Urinary bladder (tissue), 4 donors: ENCODE results near the gene ARHGEF16. TPM values are rescaled to one million over a fixed set of nuclear protein-coding genes. Genes with fewer than 3 reads are reported as not detected.

ENCODE experiments used
- DNase-seq: peaks from one replicate; pipeline ENCODE4 v3.0.0-alpha.2; 2015; ENCODE audit errors: extremely low spot score
- H3K27ac ChIP-seq: one replicate; pipeline ENCODE4 v1.5.1; 2013; ENCODE audit warnings: low read depth, mild to moderate bottlenecking, moderate library complexity
- H3K36me3 ChIP-seq: one replicate; pipeline ENCODE4 v1.6.1; 2013; ENCODE audit warnings: mild to moderate bottlenecking, moderate library complexity; ENCODE audit not compliant: insufficient read depth
- H3K4me1 ChIP-seq: one replicate; pipeline ENCODE4 v1.6.1; 2013; ENCODE audit warnings: mild to moderate bottlenecking, moderate library complexity; ENCODE audit not compliant: insufficient read depth
- H3K4me3 ChIP-seq: one replicate; pipeline ENCODE4 v1.5.1; 2013; ENCODE audit warnings: low read depth, low read length
- WGBS: extraction: QIAGEN DNeasy Blood & Tissue Kit; methylation state at CpG from one replicate; pipeline ENCODE4 v1.1.7; 2013; 5-methylcytosine and 5-hydroxymethylcytosine counted together
- polyA plus RNA-seq: library from polyadenylated mRNA; stranded (reverse); fragments of 200-250 nt; gene quantifications from one replicate; pipeline ENCODE4 v1.2.3, GENCODE V29; 2013
- total RNA-seq: library from RNA; depleted of rRNA; stranded (reverse); fragments of >200 nt; gene quantifications from one replicate; pipeline ENCODE4 v1.2.3, GENCODE V29; 2014
- donor health status: healthy with polysubstance abuse.
- donor health status: healthy.

The ARHGEF16 gene
- total and polyA plus RNA-seq, 2 donors = 3.3 to 4.2 TPM

GRCh38 chr1:3500265-3500835, 45.9 kb downstream of the ARHGEF16 start:
- no peak for DNase-seq
- H3K36me3 ChIP-seq = no peaks in the 10 kb centered on the region
- WGBS = 90% methylated on average over 32 of the region's 32 CpGs
- no peak overlapping the region for H3K4me3 ChIP-seq
- no peaks in the 10 kb centered on the region for H3K4me1 ChIP-seq
- no peak overlapping the region for H3K27ac ChIP-seq

- Histone ChIP-seq H3K4me3 (no peak overlapping the region), H3K27ac (no peak overlapping the region), H3K36me3 (no peaks in the 10 kb centered on the region), H3K4me1 (no peaks in the 10 kb centered on the region)
- no peak for DNase-seq
- WGBS = 77% methylated on average over 17 of the region's 17 CpGs
These were observed 47.0 kb downstream of the ARHGEF16 start for GRCh38 chr1:3501437-3501836.

GRCh38 chr1:3501856-3502640, 47.6 kb downstream of the ARHGEF16 start:
- Histone ChIP-seq H3K36me3 (no peaks in the 10 kb centered on the region), H3K27ac (no peak overlapping the region), H3K4me3 (no peak overlapping the region), H3K4me1 (no peaks in the 10 kb centered on the region)
- DNase-seq = peak; percentile 42
- 60% methylated on average over 26 of the region's 26 CpGs for WGBS

- Histone ChIP-seq H3K27ac (no peak overlapping the region), H3K4me3 (no peak overlapping the region), H3K4me1 (no peaks in the 10 kb centered on the region), H3K36me3 (no peaks in the 10 kb centered on the region)
- WGBS = 83% methylated on average over 22 of the region's 22 CpGs
- DNase-seq = no peak
These were observed 48.4 kb downstream of the ARHGEF16 start for GRCh38 chr1:3502641-3503524.

- H3K4me1 ChIP-seq = no peaks in the 10 kb centered on the region
- 76% methylated on average over 8 of the region's 8 CpGs for WGBS
- no peaks in the 10 kb centered on the region for H3K36me3 ChIP-seq
- no peak for DNase-seq
- no peak overlapping the region for H3K4me3 ChIP-seq
- no peak overlapping the region for H3K27ac ChIP-seq
These were observed 49.0 kb downstream of the ARHGEF16 start for GRCh38 chr1:3503525-3503886.

GRCh38 chr1:3504151-3504821, 49.8 kb downstream of the ARHGEF16 start:
- 78% methylated on average over 31 of the region's 31 CpGs for WGBS
- Histone ChIP-seq H3K27ac (no peak overlapping the region), H3K36me3 (no peaks in the 10 kb centered on the region), H3K4me1 (no peaks in the 10 kb centered on the region), H3K4me3 (no peak overlapping the region)
- DNase-seq = no peak

- Histone ChIP-seq H3K36me3 (no peaks in the 10 kb centered on the region), H3K27ac (no peak overlapping the region), H3K4me1 (no peaks in the 10 kb centered on the region), H3K4me3 (no peak overlapping the region)
- DNase-seq = no peak
- WGBS = 83% methylated on average over 7 of the region's 7 CpGs
These were observed 50.3 kb downstream of the ARHGEF16 start for GRCh38 chr1:3504822-3505153.

- DNase-seq = no peak
- H3K4me1 ChIP-seq = no peaks in the 10 kb centered on the region
- no peak overlapping the region for H3K27ac ChIP-seq
- H3K36me3 ChIP-seq = no peaks in the 10 kb centered on the region
- WGBS = 84% methylated on average over 20 of the region's 20 CpGs
- H3K4me3 ChIP-seq = no peak overlapping the region
These were observed 50.7 kb downstream of the ARHGEF16 start for GRCh38 chr1:3505161-3505560.

- H3K27ac ChIP-seq = no peak overlapping the region
- no peak for DNase-seq
- WGBS = 95% methylated on average over 15 of the region's 15 CpGs
- H3K4me1 ChIP-seq = no peaks in the 10 kb centered on the region
- H3K36me3 ChIP-seq = no peaks in the 10 kb centered on the region
- no peak overlapping the region for H3K4me3 ChIP-seq
These were observed 51.6 kb downstream of the ARHGEF16 start for GRCh38 chr1:3506041-3506440.

- no peak for DNase-seq
- H3K4me3 ChIP-seq = no peak overlapping the region
- H3K27ac ChIP-seq = no peak overlapping the region
- H3K36me3 ChIP-seq = no peaks in the 10 kb centered on the region
- WGBS = 91% methylated on average over 7 of the region's 7 CpGs
- H3K4me1 ChIP-seq = no peaks in the 10 kb centered on the region
These were observed 52.5 kb downstream of the ARHGEF16 start for GRCh38 chr1:3506943-3507342.

GRCh38 chr1:3507636-3508275, 53.3 kb downstream of the ARHGEF16 start:
- no peaks in the 10 kb centered on the region for H3K36me3 ChIP-seq
- H3K4me3 ChIP-seq = no peak overlapping the region
- no peaks in the 10 kb centered on the region for H3K4me1 ChIP-seq
- no peak for DNase-seq
- H3K27ac ChIP-seq = no peak overlapping the region
- WGBS = 85% methylated on average over 11 of the region's 11 CpGs

GRCh38 chr1:3508757-3509415, 54.4 kb downstream of the ARHGEF16 start:
- H3K4me1 ChIP-seq = no peaks in the 10 kb centered on the region
- H3K4me3 ChIP-seq = no peak overlapping the region
- H3K36me3 ChIP-seq = no peaks in the 10 kb centered on the region
- DNase-seq = no peak
- 94% methylated on average over 33 of the region's 33 CpGs for WGBS
- H3K27ac ChIP-seq = no peak overlapping the region

- no peak for DNase-seq
- H3K36me3 ChIP-seq = no peaks in the 10 kb centered on the region
- WGBS = 90% methylated on average over 21 of the region's 21 CpGs
- no peaks in the 10 kb centered on the region for H3K4me1 ChIP-seq
- H3K4me3 ChIP-seq = no peak overlapping the region
- H3K27ac ChIP-seq = no peak overlapping the region
These were observed 55.3 kb downstream of the ARHGEF16 start for GRCh38 chr1:3509721-3510120.
